HepG2 (cell line): ENCODE data around the gene SPEM2. TPM values are rescaled to one million over a fixed set of nuclear protein-coding genes. Genes with fewer than 3 reads are reported as not detected.
A peak's percentile ranks its signal among the peaks of the same experiment; 100 is the strongest.

ENCODE experiments used
- ARHGAP35 ChIP-seq: sonication (generic); formaldehyde crosslinking; IDR thresholded peaks from 2 replicates; pipeline ENCODE4 v1.9.0; 2022; ENCODE audit warnings: mild to moderate bottlenecking, inconsistent platforms, moderate library complexity, missing genetic modification reagents, borderline replicate concordance
- HES4 ChIP-seq: sonication (generic); formaldehyde crosslinking; IDR thresholded peaks from 2 replicates; pipeline ENCODE4 v1.9.0; 2021; ENCODE audit warnings: mild to moderate bottlenecking, missing genetic modification reagents, borderline replicate concordance
- HOXA5 ChIP-seq: sonication (generic); formaldehyde crosslinking; IDR thresholded peaks from 2 replicates; pipeline ENCODE4 v1.4.0; 2020; ENCODE audit warnings: missing genetic modification reagents
- KLF16 ChIP-seq, 2 experiments: sonication (generic) in 1 of 2; formaldehyde crosslinking in 1 of 2; IDR thresholded peaks; 2 replicates each; pipeline versions ENCODE4 v1.6.1 to v1.8.0; 2016 to 2023; ENCODE audit warnings: missing genetic modification reagents in 2 of 2, missing compliant biosample characterization in 1 of 2
- MTA1 ChIP-seq: sonication (generic); formaldehyde crosslinking; IDR thresholded peaks from 2 replicates; pipeline ENCODE4 v1.4.0; 2020; ENCODE audit warnings: missing genetic modification reagents, mild to moderate bottlenecking, borderline replicate concordance
- MTF2 ChIP-seq: sonication (generic); formaldehyde crosslinking; IDR thresholded peaks from 2 replicates; pipeline ENCODE4 v1.5.0; 2020; ENCODE audit warnings: missing genetic modification reagents, borderline replicate concordance
- NBN ChIP-seq: fragments of 450-650 bp; conservative IDR thresholded peaks from 2 replicates; pipeline ENCODE4 v1.6.1; 2017
- POLR2AphosphoS2 ChIP-seq: IDR thresholded peaks from 2 replicates; pipeline ENCODE4 v1.6.1; 2011; ENCODE audit warnings: low read depth, low read length, improper control_type of control experiment
- TBX2 ChIP-seq: sonication (generic); formaldehyde crosslinking; IDR thresholded peaks from 2 replicates; pipeline ENCODE4 v1.5.0; 2020; ENCODE audit warnings: missing genetic modification reagents, mild to moderate bottlenecking, borderline replicate concordance
- THYN1 ChIP-seq: sonication (generic); formaldehyde crosslinking; IDR thresholded peaks from 2 replicates; pipeline ENCODE4 v1.8.1; 2023; ENCODE audit warnings: low read depth, mild to moderate bottlenecking, moderate library complexity, missing genetic modification reagents, borderline replicate concordance
- ZBTB14 ChIP-seq: sonication (generic); formaldehyde crosslinking; IDR thresholded peaks from 2 replicates; pipeline ENCODE4 v1.4.0; 2020; ENCODE audit warnings: missing genetic modification reagents
- ZNF138 ChIP-seq: sonication (generic); formaldehyde crosslinking; IDR thresholded peaks from 2 replicates; pipeline ENCODE4 v1.5.0; 2020; ENCODE audit warnings: mild to moderate bottlenecking, low read depth, missing genetic modification reagents
- ZNF343 ChIP-seq: sonication (generic); formaldehyde crosslinking; IDR thresholded peaks from 2 replicates; pipeline ENCODE4 v1.4.0; 2020; ENCODE audit warnings: mild to moderate bottlenecking, missing genetic modification reagents
- ZNF781 ChIP-seq: sonication (generic); formaldehyde crosslinking; IDR thresholded peaks from 2 replicates; pipeline ENCODE4 v1.5.1; 2020; ENCODE audit warnings: borderline replicate concordance, mild to moderate bottlenecking, missing genetic modification reagents; ENCODE audit errors: not compliant biosample characterization
- ZSCAN12 ChIP-seq: sonication (generic); formaldehyde crosslinking; IDR thresholded peaks from 2 replicates; pipeline ENCODE4 v1.9.0; 2021; ENCODE audit warnings: mild to moderate bottlenecking, missing genetic modification reagents
- polyA plus RNA-seq, 8 experiments: library from polyadenylated mRNA; depleted of rRNA in 3 of 8; stranded (reverse) in 7 of 8; unstranded in 1 of 8; fragments of >200 nt; fragmentation: Illumina TruSeq in 4 of 8; extraction: Trizol in 4 of 8; gene quantifications; 2 replicates each; pipeline versions ENCODE4 v1.2.1 to v1.2.3, GENCODE V29; 2011 to 2016; ENCODE audit warnings: low read depth in 4 of 8, missing spikeins in 1 of 8, mixed read lengths in 1 of 8; ENCODE audit not compliant: insufficient read depth in 1 of 8
- total RNA-seq, 5 experiments: library from RNA; depleted of rRNA; stranded (reverse); fragments of >200 nt; fragmentation: Illumina TruSeq; extraction: Trizol; gene quantifications; 2 replicates each; pipeline ENCODE4 v1.2.3, GENCODE V29; 2016; ENCODE audit warnings: low read depth in 1 of 5
- TF ChIP-seq, protein P1 (sequence below): sonication (generic); formaldehyde crosslinking; IDR thresholded peaks from 2 replicates; pipeline ENCODE4 v1.5.0; 2020; ENCODE audit warnings: missing genetic modification reagents, mild to moderate bottlenecking, borderline replicate concordance
- TF ChIP-seq, protein P2 (sequence below): sonication (generic); formaldehyde crosslinking; IDR thresholded peaks from 2 replicates; pipeline ENCODE4 v1.5.1; 2020; ENCODE audit warnings: missing genetic modification reagents, mild to moderate bottlenecking, borderline replicate concordance
- TF ChIP-seq, protein P3 (sequence below): IDR thresholded peaks from 2 replicates; pipeline ENCODE4 v1.6.1; 2016; ENCODE audit warnings: mild to moderate bottlenecking
- TF ChIP-seq, protein P4 (sequence below): sonication (generic); formaldehyde crosslinking; IDR thresholded peaks from 2 replicates; pipeline ENCODE4 v1.8.0; 2022; ENCODE audit warnings: mild to moderate bottlenecking, missing genetic modification reagents, moderate library complexity
- TF ChIP-seq, protein P5 (sequence below): fragments of 450-650 bp; IDR thresholded peaks from 2 replicates; pipeline ENCODE4 v1.6.1; 2017

The SPEM2 gene
- total and polyA plus RNA-seq, 2 of the 13 experiments (the other 11 are each of a cell fraction or from before 2014, with no cell fraction given): not detected

- TF ChIP-seq, protein P1, sequence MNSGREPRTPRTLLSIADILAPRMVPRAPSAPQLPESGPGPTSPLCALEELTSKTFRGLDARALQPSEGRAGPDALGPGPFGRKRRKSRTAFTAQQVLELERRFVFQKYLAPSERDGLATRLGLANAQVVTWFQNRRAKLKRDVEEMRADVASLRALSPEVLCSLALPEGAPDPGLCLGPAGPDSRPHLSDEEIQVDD (CRISPR knock-in tag): 0 out of 2 replicates have a peak, but pooled peaks have one; percentile 32
- TF ChIP-seq POLR2AphosphoS2 (no peak), THYN1 (CRISPR knock-in tag) (no peak), ZBTB14 (no peak), ZNF781 (CRISPR knock-in tag) (no peak), MTF2 (CRISPR knock-in tag) (0 out of 2 replicates have a peak, but pooled peaks have one; percentile 50), ARHGAP35 (CRISPR knock-in tag) (no peak), ZNF343 (peak; percentile 55; the same call in 1 of the 2 replicates), ZSCAN12 (CRISPR knock-in tag) (0 out of 2 replicates have a peak, but pooled peaks have one; percentile 11), KLF16 (CRISPR knock-in tag; IDR thresholded peaks at IDR 0.05) (no peak), ZNF138 (CRISPR knock-in tag) (0 out of 2 replicates have a peak, but pooled peaks have one; percentile 48), NBN (no peak), HES4 (0 out of 2 replicates have a peak, but pooled peaks have one; percentile 41), TBX2 (CRISPR knock-in tag) (no peak; the same call in 1 of the 2 replicates), HOXA5 (CRISPR knock-in tag) (peak; percentile 63; the same call in 1 of the 2 replicates), MTA1 (CRISPR knock-in tag) (0 out of 2 replicates have a peak, but pooled peaks have one; percentile 29)
- TF ChIP-seq, protein P2, sequence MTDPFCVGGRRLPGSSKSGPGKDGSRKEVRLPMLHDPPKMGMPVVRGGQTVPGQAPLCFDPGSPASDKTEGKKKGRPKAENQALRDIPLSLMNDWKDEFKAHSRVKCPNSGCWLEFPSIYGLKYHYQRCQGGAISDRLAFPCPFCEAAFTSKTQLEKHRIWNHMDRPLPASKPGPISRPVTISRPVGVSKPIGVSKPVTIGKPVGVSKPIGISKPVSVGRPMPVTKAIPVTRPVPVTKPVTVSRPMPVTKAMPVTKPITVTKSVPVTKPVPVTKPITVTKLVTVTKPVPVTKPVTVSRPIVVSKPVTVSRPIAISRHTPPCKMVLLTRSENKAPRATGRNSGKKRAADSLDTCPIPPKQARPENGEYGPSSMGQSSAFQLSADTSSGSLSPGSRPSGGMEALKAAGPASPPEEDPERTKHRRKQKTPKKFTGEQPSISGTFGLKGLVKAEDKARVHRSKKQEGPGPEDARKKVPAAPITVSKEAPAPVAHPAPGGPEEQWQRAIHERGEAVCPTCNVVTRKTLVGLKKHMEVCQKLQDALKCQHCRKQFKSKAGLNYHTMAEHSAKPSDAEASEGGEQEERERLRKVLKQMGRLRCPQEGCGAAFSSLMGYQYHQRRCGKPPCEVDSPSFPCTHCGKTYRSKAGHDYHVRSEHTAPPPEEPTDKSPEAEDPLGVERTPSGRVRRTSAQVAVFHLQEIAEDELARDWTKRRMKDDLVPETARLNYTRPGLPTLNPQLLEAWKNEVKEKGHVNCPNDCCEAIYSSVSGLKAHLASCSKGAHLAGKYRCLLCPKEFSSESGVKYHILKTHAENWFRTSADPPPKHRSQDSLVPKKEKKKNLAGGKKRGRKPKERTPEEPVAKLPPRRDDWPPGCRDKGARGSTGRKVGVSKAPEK (CRISPR knock-in tag): no peak
- TF ChIP-seq, protein P3, sequence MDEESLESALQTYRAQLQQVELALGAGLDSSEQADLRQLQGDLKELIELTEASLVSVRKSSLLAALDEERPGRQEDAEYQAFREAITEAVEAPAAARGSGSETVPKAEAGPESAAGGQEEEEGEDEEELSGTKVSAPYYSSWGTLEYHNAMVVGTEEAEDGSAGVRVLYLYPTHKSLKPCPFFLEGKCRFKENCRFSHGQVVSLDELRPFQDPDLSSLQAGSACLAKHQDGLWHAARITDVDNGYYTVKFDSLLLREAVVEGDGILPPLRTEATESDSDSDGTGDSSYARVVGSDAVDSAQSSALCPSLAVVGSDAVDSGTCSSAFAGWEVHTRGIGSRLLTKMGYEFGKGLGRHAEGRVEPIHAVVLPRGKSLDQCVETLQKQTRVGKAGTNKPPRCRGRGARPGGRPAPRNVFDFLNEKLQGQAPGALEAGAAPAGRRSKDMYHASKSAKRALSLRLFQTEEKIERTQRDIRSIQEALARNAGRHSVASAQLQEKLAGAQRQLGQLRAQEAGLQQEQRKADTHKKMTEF: peak; percentile 42; the same call in 1 of the 2 replicates
- TF ChIP-seq, protein P4, sequence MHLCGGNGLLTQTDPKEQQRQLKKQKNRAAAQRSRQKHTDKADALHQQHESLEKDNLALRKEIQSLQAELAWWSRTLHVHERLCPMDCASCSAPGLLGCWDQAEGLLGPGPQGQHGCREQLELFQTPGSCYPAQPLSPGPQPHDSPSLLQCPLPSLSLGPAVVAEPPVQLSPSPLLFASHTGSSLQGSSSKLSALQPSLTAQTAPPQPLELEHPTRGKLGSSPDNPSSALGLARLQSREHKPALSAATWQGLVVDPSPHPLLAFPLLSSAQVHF (CRISPR knock-in tag): no peak
- TF ChIP-seq, protein P5, sequence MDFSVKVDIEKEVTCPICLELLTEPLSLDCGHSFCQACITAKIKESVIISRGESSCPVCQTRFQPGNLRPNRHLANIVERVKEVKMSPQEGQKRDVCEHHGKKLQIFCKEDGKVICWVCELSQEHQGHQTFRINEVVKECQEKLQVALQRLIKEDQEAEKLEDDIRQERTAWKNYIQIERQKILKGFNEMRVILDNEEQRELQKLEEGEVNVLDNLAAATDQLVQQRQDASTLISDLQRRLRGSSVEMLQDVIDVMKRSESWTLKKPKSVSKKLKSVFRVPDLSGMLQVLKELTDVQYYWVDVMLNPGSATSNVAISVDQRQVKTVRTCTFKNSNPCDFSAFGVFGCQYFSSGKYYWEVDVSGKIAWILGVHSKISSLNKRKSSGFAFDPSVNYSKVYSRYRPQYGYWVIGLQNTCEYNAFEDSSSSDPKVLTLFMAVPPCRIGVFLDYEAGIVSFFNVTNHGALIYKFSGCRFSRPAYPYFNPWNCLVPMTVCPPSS: no peak
Measured at GRCh38 chr17:7380855-7381683, 44.3 kb upstream of the SPEM2 start, which contains the start of gene TNK1 (continued).
